Colon (tissue), 2 donors: ENCODE results near the gene MAPK8.

Experiments used
- FAIRE-seq: peaks from 2 replicates; lab custom pipeline; 2012; peaks lifted over from hg19 to GRCh38; lab: Jason Lieb, UNC
- donor health status: control.
- donor health status: control.

Gene MAPK8

DNA sequence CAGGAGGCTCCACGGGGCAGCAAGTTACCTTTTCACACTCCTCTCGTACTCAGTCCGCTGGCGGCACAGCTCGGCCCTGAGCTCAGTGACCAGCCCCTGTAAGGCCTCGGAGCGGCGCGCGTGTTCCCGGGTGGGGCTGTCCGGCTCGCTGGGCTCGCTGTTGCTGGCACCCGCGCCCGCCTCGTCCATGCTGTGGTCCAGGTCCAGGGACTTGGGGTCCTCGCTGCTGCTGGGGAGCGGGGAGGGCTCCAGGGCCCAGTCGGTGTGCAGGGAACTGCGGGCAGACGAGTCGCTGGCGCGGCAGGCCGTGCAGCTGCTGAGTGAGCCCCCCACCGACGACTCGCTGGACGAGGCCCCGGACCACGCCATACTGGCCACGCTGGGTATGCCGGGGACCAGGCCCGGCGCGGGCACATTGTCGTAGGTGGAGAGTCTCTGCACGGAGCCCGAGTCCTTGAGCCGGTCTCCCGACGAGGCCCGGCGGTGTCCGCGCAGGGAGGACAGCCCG lies 143.8 kb downstream of the MAPK8 start:
- no peak for FAIRE-seq

- no peak for FAIRE-seq
These were observed 144.4 kb downstream of the MAPK8 start for GRCh38 chr10:48450741-48451466.

DNA sequence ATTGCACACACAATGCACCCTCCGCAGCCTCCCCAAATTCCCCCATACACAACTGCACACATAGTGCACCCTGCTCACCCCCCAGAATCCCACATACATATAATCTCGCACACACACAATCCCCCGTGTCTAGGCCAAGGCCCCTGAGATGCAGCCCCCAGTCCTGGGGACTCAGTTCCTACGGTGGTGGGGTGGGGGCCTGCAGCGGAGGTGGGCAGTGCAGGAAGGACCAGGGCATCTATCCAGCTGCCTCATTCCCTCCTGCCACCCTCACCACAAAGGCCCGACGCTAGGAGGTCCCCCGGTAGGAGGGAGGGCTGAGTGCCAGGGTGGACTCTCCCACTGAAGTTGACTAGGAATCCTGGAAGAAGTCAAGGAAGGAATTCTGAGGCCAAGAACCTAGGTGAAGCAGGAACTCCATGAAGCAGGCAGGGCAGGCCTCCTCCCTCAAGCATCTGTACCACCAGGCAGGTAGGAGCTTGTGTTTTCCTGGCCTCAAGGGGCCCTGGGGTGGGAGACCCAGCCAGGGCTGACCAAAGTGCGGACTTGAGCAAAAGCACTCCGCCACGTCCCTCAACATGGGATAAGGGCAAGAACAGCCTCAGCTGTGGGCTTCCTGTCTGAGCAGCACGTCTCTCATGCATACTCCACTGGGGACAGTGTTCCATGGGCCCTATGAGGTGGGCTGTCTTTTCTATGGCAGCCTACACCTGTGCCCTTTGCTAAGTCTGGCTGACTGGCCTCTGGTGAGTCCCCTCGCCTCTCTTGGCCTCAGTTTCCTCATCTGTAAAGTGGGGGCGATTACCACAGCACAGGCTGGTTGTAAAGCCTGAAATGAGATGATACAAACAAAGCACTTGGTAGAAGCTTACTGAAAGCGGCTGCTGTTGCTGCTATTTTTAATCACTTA lies 145.7 kb downstream of the MAPK8 start:
- FAIRE-seq, result no peak

DNA sequence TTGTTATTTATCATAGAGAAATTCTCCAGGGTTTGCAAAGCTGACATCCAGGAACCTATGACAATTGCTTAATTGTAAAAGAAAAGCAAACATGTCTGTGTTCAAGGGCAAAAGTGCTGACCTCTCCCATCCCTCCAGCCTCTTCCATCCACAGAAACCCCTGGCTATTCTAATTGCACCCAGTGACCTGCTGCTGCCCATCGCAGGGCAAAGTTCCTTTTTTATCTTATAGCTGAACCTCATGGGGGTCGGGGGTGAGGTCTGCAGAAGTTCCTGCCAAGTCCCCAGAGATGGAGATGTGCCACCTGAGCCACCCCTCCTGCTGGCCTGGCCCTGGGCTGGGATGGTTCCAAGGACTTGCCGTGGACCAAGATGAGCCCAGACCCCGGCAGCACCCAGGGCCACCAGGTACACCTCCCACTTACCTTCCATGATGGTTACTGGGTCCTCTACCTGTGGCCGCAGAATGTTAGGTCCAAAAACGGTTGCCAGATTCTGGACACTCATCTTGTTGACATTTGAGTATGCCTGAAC lies 146.5 kb downstream of the MAPK8 start:
- FAIRE-seq, result no peak

DNA sequence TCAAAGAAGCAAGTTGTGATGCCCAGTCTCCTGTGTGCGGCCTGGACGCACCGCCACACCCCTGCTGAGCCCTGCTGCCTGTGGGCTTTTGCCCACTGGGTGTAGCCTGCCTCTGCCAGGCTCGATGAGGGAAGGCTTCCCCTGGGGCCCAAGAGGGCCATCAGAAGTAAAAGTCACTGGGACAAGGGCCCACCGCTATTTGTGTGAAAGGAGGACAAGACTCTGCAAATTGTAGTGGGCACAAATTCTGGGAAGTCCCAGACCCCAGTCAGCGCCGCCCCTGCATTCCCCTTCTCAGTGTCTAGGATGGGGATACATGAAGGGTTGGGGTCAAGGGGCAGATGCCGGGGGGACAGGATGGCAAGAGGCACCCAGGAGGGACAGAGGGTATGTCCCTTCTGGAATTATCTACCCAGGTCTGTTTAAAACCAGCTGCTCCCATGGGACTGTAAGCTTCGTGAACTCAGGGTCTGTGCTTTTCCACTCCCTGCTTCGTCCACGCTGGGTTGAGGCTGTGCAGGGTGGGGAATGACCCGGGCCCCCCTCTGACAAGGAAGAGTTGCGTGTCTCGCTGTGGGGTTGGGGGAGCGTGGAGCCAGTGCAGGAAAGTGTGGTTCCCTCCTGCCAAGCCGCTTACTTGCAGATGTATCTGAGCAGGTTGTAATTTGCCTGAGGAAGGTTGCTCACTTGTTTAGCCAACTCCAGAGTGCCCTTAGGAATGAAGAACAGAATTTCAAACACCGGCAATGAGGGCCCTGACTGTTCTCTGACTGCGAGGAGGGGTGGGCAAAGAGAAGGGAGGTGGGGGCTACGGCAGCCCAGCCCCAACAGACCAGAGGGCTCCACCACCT lies 147.2 kb downstream of the MAPK8 start:
- no peak for FAIRE-seq

GRCh38 chr10:48454302-48455054 lies 148.0 kb downstream of the MAPK8 start:
- no peak for FAIRE-seq

GRCh38 chr10:48455055-48455391 lies 148.5 kb downstream of the MAPK8 start:
- no peak for FAIRE-seq

DNA sequence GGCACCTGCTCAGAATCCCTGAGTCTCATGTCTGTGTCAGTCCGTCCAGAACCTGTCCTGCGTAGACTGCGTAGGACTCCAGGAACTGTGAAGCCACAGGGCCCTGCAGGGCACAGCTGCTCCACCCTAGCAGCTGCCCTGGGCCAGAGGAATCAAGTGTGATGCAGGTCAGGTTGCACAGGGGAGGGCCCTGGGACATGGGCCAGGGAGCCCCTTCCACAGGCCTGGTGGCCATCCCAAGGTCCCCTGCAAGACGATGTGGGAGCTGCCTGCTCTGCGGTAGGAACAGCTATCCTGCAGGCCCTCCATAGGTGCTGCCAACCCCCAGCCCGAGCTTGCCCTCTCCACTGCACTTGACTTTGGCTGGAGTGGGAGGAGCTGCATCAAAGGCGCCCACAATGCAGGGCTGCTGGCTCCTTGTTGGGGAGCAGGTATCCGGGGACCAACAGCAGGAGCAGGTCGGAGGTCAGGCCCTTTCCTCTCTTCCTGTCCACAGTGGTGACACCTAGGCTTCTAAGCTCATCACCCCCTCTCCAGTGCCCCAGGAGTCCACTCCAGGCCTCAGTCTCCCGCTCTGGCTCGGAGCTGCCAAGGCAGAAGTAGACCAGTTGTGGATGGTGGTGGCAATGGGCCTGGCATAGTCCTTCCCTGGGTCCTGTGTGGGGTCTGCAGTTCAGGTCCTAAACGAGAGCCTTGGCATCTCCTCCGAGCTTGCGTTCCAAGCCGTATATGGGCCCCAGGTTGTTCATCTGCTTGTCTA lies 149.1 kb downstream of the MAPK8 start:
- FAIRE-seq, result no peak

DNA sequence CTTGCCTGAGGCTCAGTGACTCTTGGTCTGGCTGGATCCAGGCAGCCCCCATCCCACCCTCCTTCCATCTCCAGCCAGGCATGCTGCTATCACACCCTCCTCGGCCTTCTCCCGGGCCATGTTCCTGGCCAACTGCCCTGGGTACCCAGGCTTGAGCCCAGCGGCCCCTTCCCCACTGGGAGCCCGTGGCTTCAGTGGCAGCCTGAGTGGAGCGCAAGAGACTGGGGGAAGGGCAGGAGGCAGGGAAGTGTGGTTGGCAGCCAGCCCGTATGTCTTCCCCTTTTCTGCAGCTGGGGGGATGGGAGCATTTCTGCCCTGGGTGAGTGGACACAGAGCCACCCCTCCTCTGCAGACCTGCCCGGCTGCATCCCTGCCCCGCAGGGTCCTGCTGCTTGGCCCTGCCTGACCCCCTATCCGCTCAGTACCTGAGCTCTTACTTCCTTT lies 149.9 kb downstream of the MAPK8 start:
- no peak for FAIRE-seq

GRCh38 chr10:48456808-48457761 lies 150.6 kb downstream of the MAPK8 start:
- FAIRE-seq, result no peak

- FAIRE-seq, result no peak
These were observed 151.6 kb downstream of the MAPK8 start for GRCh38 chr10:48457949-48458661.

DNA sequence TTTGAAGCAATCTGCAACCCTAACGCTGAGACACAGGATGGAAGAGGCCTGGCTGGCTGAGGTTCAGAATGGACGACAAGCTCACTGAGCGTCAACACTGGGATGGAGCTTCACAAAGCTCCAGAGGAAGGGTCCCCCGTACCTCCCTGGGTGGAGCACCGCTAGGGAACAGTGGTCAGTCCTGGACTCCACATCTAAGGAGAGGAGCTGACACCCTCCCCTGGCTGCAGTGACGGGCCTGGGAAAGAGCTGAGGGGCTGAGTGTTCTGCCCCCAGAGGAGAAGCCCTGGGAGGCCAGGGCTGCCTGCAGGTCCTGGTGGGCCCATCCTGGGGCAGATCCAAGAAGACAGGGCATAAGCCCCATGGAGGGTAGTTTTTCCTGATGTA lies 152.2 kb downstream of the MAPK8 start:
- FAIRE-seq, result no peak

DNA sequence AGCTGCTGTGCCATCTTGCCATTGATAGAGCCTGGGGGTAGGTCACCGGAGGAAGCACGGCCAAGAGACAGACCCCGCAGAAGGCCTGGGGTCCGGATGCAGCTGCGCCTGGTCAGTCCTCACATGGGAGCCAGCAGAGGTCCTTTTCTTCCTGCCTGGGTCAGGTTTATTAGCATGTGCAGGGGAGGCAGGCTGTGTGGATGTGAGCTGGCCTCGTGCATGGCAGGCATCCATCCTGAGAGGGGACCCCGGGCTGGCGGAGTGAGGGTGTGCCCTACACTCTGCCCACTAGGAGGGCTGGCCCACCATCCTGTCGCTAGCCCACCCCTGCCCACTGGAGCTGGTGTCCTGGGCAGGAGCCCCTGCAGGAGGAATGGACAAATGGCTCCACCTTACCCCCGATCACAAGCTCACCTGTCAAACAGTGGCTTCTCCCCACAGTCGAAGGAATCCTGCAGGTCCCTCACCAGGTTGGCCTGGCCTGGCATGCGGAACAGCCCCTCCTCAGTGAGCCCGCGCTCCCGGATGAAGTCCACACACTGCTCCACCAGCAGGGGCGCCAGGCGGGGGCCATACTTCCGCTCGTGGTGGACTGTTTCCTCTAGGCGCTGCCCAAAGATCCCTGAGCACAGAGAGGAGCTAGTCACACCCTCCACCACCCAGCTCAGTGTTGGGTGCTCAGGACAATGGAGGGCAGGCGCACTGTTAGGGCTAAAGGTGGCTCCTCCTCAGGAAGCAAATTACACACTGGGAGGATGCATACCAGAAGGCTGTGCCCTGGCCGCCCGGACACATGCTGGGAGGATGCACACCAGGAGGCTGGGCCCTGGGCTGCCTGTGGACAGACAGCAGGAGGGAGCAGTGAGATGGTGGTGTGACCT lies 153.0 kb downstream of the MAPK8 start:
- no peak for FAIRE-seq

GRCh38 chr10:48460182-48460581 lies 153.7 kb downstream of the MAPK8 start:
- FAIRE-seq, result no peak

DNA sequence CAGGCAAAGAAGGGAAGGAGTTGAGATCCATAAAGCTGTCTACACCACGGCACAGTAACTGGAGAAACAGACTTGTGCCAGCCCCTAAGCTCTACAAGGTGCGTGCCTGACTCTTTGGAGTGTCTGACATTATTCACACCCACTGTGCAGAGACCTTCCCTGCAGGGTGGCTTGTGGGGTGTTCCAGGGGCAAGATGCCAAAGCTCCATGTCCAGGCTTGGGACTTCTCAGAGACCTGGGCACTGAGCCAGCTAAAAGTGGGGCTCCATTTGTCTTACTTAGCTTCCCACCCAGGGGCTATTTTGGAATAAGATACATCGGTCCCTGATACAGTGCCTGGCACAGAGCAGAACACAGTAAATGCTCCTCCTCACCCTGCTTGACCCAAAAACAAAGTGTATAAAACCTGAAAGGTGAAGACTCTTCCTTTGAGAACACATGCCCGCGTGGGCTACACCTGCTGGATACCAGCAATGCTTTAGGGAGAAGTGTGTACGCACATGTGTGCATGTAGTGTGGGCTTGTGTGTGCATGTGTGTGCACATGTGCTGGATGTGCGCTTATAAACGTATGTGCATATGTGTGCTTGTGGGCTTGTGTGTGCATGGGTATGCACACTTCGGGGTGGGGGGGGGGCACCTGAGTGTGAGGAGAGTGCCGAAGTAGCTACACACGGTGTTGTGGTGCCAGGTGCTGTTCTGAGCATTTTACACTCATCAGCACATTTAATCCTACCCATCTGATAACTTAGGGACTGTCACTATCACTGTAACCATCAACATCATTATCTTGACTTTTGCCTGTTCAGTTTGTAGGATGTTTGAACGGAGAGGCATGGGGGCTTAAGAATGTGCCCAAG lies 155.4 kb downstream of the MAPK8 start:
- no peak for FAIRE-seq

DNA sequence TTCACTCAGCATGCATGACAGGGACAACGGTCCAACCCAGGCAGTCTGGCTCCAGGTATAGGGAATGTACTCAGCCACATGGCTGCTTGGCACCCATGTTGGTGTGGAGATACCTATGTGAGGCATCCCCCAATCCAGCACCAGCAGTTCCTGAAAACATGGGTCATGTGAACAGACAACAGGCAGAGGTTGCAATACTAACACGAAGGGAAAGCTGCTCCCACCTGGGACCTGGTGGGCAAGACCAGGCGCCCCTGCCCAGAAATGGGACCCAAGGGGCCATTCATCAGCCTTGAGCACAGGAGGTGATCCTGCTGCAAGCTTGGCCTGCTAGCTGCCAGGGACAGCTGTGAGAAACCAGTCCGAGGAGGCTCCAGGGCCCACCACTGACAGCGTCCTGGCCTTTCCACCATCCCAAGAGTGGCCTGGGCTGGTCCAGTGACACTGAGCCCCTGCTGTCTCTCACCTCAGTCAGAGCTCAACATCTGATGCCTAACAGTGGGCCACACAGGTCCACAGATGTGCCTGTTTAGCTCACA lies 156.1 kb downstream of the MAPK8 start:
- FAIRE-seq, result no peak
